H9 (cell line): Measurements from ENCODE around the gene SLC16A3. TPM values are rescaled to one million over a fixed set of nuclear protein-coding genes. Genes with fewer than 3 reads are reported as not detected.
"Not testable (repeated sequence)": the region's sequence is repeated elsewhere in the genome, so short reads cannot be mapped to it uniquely, and the experiment has no call there.

ENCODE experiments used
- DNase-seq: peaks from one replicate; pipeline ENCODE4 v3.0.0-alpha.2; 2017
- H2AFZ ChIP-seq: one replicate; pipeline ENCODE4 v1.6.1; 2013; ENCODE audit warnings: mild to moderate bottlenecking, low read length, control low read depth, moderate library complexity
- H2AK5ac ChIP-seq: 2 replicates; pipeline ENCODE4 v1.6.1; 2013; ENCODE audit warnings: low read length, control low read depth, mixed read lengths; ENCODE audit not compliant: insufficient read length
- H2BK120ac ChIP-seq: one replicate; pipeline ENCODE4 v1.6.1; 2013; ENCODE audit warnings: low read depth, mild to moderate bottlenecking, low read length, control low read depth, inconsistent platforms; ENCODE audit not compliant: poor library complexity, severe bottlenecking
- H2BK12ac ChIP-seq: 2 replicates; pipeline ENCODE4 v1.6.1; 2013; ENCODE audit warnings: low read length, control low read depth, mixed read lengths, low read depth; ENCODE audit not compliant: insufficient read length
- H2BK15ac ChIP-seq: 2 replicates; pipeline ENCODE4 v1.6.1; 2013; ENCODE audit warnings: low read depth, low read length, control low read depth
- H2BK20ac ChIP-seq: one replicate; pipeline ENCODE4 v1.6.1; 2013; ENCODE audit warnings: low read depth, mild to moderate bottlenecking, low read length, control low read depth, inconsistent platforms; ENCODE audit not compliant: poor library complexity, severe bottlenecking
- H2BK5ac ChIP-seq: 2 replicates; pipeline ENCODE4 v1.6.1; 2013; ENCODE audit warnings: low read length, control low read depth, mixed read lengths; ENCODE audit not compliant: insufficient read length
- H3K14ac ChIP-seq: 2 replicates; pipeline ENCODE4 v1.6.1; 2013; ENCODE audit warnings: low read length, control low read depth; ENCODE audit not compliant: insufficient read depth
- H3K18ac ChIP-seq: 2 replicates; pipeline ENCODE4 v1.6.1; 2013; ENCODE audit warnings: low read depth, mild to moderate bottlenecking, mixed read lengths, low read length, control low read depth; ENCODE audit not compliant: insufficient read length
- H3K23ac ChIP-seq: 2 replicates; pipeline ENCODE4 v1.6.1; 2013; ENCODE audit warnings: low read length, control low read depth, mixed read lengths, low read depth; ENCODE audit not compliant: insufficient read length
- H3K23me2 ChIP-seq: 2 replicates; pipeline ENCODE4 v1.6.1; 2013; ENCODE audit warnings: low read depth, mild to moderate bottlenecking, mixed read lengths, low read length, control low read depth; ENCODE audit not compliant: insufficient read length, poor library complexity, severe bottlenecking
- H3K27ac ChIP-seq: 2 replicates; pipeline ENCODE4 v1.5.1; 2013; ENCODE audit warnings: low read length, control low read depth, mixed read lengths, low read depth; ENCODE audit not compliant: insufficient read length
- H3K27me3 ChIP-seq: 2 replicates; pipeline ENCODE4 v1.6.1; 2013; ENCODE audit warnings: low read length, control low read depth, inconsistent platforms; ENCODE audit not compliant: insufficient read depth
- H3K4ac ChIP-seq: 2 replicates; pipeline ENCODE4 v1.6.1; 2013; ENCODE audit warnings: low read depth, mild to moderate bottlenecking, control low read depth, inconsistent platforms, low read length, moderate library complexity
- H3K4me1 ChIP-seq: 2 replicates; pipeline ENCODE4 v1.6.1; 2013; ENCODE audit warnings: low read length, control low read depth, inconsistent platforms; ENCODE audit not compliant: insufficient read depth
- H3K4me2 ChIP-seq: 2 replicates; pipeline ENCODE4 v1.6.1; 2013; ENCODE audit warnings: low read length, control low read depth, mixed read lengths; ENCODE audit not compliant: insufficient read length, insufficient read depth
- H3K56ac ChIP-seq: 2 replicates; pipeline ENCODE4 v1.6.1; 2013; ENCODE audit warnings: low read depth, mild to moderate bottlenecking, mixed read lengths, low read length, control low read depth; ENCODE audit not compliant: insufficient read length
- H3K79me1 ChIP-seq: 2 replicates; pipeline ENCODE4 v1.6.1; 2013; ENCODE audit warnings: low read depth, mild to moderate bottlenecking, moderate library complexity, low read length, control low read depth, inconsistent platforms; ENCODE audit not compliant: insufficient read depth, poor library complexity, severe bottlenecking
- H3K79me2 ChIP-seq: 2 replicates; pipeline ENCODE4 v1.6.1; 2013; ENCODE audit warnings: low read length, control low read depth, inconsistent platforms; ENCODE audit not compliant: insufficient read depth
- H3K9ac ChIP-seq: 2 replicates; pipeline ENCODE4 v1.6.1; 2013; ENCODE audit warnings: low read length, control low read depth, mixed read lengths; ENCODE audit not compliant: insufficient read length; ENCODE audit errors: extremely low read depth
- H3K9me3 ChIP-seq: one replicate; pipeline ENCODE4 v1.6.1; 2013; ENCODE audit warnings: low read depth, low read length, inconsistent platforms; ENCODE audit not compliant: control insufficient read depth
- H3T11ph ChIP-seq: one replicate; pipeline ENCODE4 v1.6.1; 2013; ENCODE audit warnings: mild to moderate bottlenecking, low read length, control low read depth, inconsistent platforms
- H4K20me1 ChIP-seq: one replicate; pipeline ENCODE4 v1.6.1; 2013; ENCODE audit not compliant: control insufficient read depth, insufficient read length, insufficient read depth
- H4K5ac ChIP-seq: 2 replicates; pipeline ENCODE4 v1.6.1; 2013; ENCODE audit warnings: low read depth, mild to moderate bottlenecking, mixed read lengths, low read length, control low read depth; ENCODE audit not compliant: insufficient read length
- H4K8ac ChIP-seq: replicated peaks from 2 replicates; pipeline ENCODE4 v1.6.1; 2013; ENCODE audit warnings: low read length, control low read depth, mixed read lengths, low read depth; ENCODE audit not compliant: insufficient read length
- H4K91ac ChIP-seq: 2 replicates; pipeline ENCODE4 v1.6.1; 2013; ENCODE audit warnings: low read depth, mild to moderate bottlenecking, moderate library complexity, mixed read lengths, low read length, control low read depth; ENCODE audit not compliant: insufficient read length
- H3K27ac Mint-ChIP-seq, 3 experiments: 2 replicates in 2 of 3; 3 replicates in 1 of 3; pipeline ENCODE4 v1.8.0; 2020 to 2021; ENCODE audit warnings: mixed read lengths in 3 of 3, mild to moderate bottlenecking in 1 of 3, moderate library complexity in 1 of 3
- H3K27me3 Mint-ChIP-seq: 2 replicates; pipeline ENCODE4 v1.8.0; 2021; ENCODE audit warnings: low read depth, mild to moderate bottlenecking, moderate library complexity, mixed read lengths
- H3K36me3 Mint-ChIP-seq, 3 experiments: 2 replicates in 2 of 3; 3 replicates in 1 of 3; pipeline ENCODE4 v1.8.0; 2020 to 2021; ENCODE audit warnings: low read depth in 3 of 3, mixed read lengths in 3 of 3; ENCODE audit not compliant: insufficient read depth in 1 of 3
- H3K4me1 Mint-ChIP-seq, 2 experiments: 2 replicates each; pipeline ENCODE4 v1.8.0; 2020; ENCODE audit warnings: mixed read lengths in 2 of 2
- H3K4me3 Mint-ChIP-seq, 2 experiments: 2 replicates in 1 of 2; 3 replicates in 1 of 2; pipeline ENCODE4 v1.8.0; 2020 to 2021; ENCODE audit warnings: mild to moderate bottlenecking in 2 of 2, mixed read lengths in 2 of 2, moderate library complexity in 1 of 2
- H3K9me3 Mint-ChIP-seq, 2 experiments: 2 replicates in 1 of 2; 3 replicates in 1 of 2; pipeline ENCODE4 v1.8.0; 2020; ENCODE audit warnings: mild to moderate bottlenecking in 2 of 2, mixed read lengths in 2 of 2, moderate library complexity in 1 of 2
- WGBS: extraction: QIAGEN DNeasy Blood & Tissue Kit; methylation state at CpG from one replicate; pipeline ENCODE4 v1.1.7; 2013; ENCODE audit warnings: missing lambda C conversion rate, low lambda C conversion rate, mixed read lengths; ENCODE audit not compliant: insufficient read length; ENCODE audit errors: extremely low coverage; 5-methylcytosine and 5-hydroxymethylcytosine counted together
- total RNA-seq: library from RNA; stranded (reverse); gene quantifications from 2 replicates; pipeline ENCODE4 v1.2.1, GENCODE V29; 2021

SLC16A3 gene
- total RNA-seq, 1 experiment from 2014 or later, result 28.4 TPM

DNA sequence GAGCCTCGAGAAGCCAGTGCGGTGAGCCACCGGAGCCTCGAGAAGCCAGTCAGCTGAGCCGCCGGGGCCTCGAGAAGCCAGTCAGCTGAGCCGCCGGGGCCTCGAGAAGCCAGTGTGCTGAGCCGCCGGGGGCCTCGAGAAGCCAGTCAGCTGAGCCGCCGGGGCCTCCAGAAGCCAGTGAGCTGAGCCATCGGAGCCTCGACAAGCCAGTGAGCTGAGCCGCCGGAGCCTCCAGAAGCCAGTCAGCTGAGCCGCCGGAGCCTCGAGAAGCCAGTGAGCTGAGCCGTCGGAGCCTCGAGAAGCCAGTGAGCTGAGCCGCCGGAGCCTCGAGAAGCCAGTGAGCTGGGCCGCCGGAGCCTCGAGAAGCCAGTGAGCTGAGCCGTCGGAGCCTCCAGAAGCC, 25.9 kb downstream of the SLC16A3 start:
- H3K9me3 ChIP-seq, H2AK5ac ChIP-seq, H4K8ac ChIP-seq, H3K27me3 Mint-ChIP-seq, H2BK120ac ChIP-seq, H4K20me1 ChIP-seq, H3K27ac ChIP-seq, H3K79me2 ChIP-seq, H3K14ac ChIP-seq, H3K4me1 ChIP-seq, H3K4me3 Mint-ChIP-seq, H2BK12ac ChIP-seq, H3K23ac ChIP-seq, H3K9ac ChIP-seq, H3K4ac ChIP-seq, H3K23me2 ChIP-seq, H3T11ph ChIP-seq, H3K27ac Mint-ChIP-seq, H3K9me3 Mint-ChIP-seq, H4K91ac ChIP-seq, H3K27me3 ChIP-seq, H3K18ac ChIP-seq, DNase-seq, H2BK15ac ChIP-seq, H2BK20ac ChIP-seq, H3K4me2 ChIP-seq, H3K56ac ChIP-seq, H3K4me1 Mint-ChIP-seq, H4K5ac ChIP-seq, H2AFZ ChIP-seq, H2BK5ac ChIP-seq: not testable (repeated sequence)
- peaks cover 18% of the 10 kb centered on the region for H3K79me1 ChIP-seq
- no CpG with 5 or more reads among the region's 33 CpGs for WGBS
- H3K36me3 Mint-ChIP-seq, result peaks cover 65 to 83% (median 80%) of the 10 kb centered on the region in 3 experiments; a peak in 6 of 7 replicates
